H1 (cell line): ENCODE measurements around the gene PLCB1. TPM values are rescaled to one million over a fixed set of nuclear protein-coding genes. Genes with fewer than 3 reads are reported as not detected.

Experiments used
- CTCF ChIA-PET: fragments of 300-600 bp; sonication (Branson Sonifier 250); formaldehyde crosslinking; loops from one replicate; lab custom pipeline; 2021; ENCODE audit not compliant: partially characterized antibody; lab: Charles Lee
- POLR2A ChIA-PET: fragments of 300-600 bp; sonication (Branson Sonifier 250); formaldehyde crosslinking; loops from one replicate; lab custom pipeline; 2021; ENCODE audit warnings: inconsistent platforms; ENCODE audit not compliant: partially characterized antibody; lab: Charles Lee
- DNase-seq, 2 experiments: peaks; one replicate each; pipeline versions ENCODE4 v3.0.0 to v3.0.0-alpha.2; 2010 to 2022; ENCODE audit warnings: low spot score in 2 of 2, low read depth in 1 of 2, mixed read lengths in 1 of 2
- FAIRE-seq: peaks from 2 replicates; lab custom pipeline; 2011; peaks lifted over from hg19 to GRCh38; lab: Jason Lieb, UNC
- H2AFZ ChIP-seq: 2 replicates; pipeline ENCODE4 v1.8.1; 2012; ENCODE audit warnings: low read length, inconsistent platforms
- H2AK5ac ChIP-seq: 2 replicates; pipeline ENCODE4 v1.6.1; 2013; ENCODE audit warnings: low read depth, low read length
- H2BK120ac ChIP-seq: replicated peaks from 2 replicates; pipeline ENCODE3; 2013; ENCODE audit warnings: low read depth, low read length, inconsistent platforms
- H2BK12ac ChIP-seq: 2 replicates; pipeline ENCODE4 v1.6.1; 2013; ENCODE audit warnings: low read depth, low read length
- H2BK15ac ChIP-seq: 2 replicates; pipeline ENCODE4 v1.6.1; 2013; ENCODE audit warnings: low read length
- H2BK20ac ChIP-seq: 2 replicates; pipeline ENCODE4 v1.6.1; 2013; ENCODE audit warnings: low read length
- H2BK5ac ChIP-seq: 2 replicates; pipeline ENCODE4 v1.6.1; 2013; ENCODE audit warnings: low read depth, low read length
- H3K14ac ChIP-seq: 2 replicates; pipeline ENCODE4 v1.6.1; 2013; ENCODE audit warnings: inconsistent platforms; ENCODE audit not compliant: insufficient read length
- H3K18ac ChIP-seq: 2 replicates; pipeline ENCODE4 v1.6.1; 2013; ENCODE audit warnings: low read length; ENCODE audit errors: extremely low read depth
- H3K23ac ChIP-seq: 2 replicates; pipeline ENCODE4 v1.6.1; 2013; ENCODE audit warnings: inconsistent platforms; ENCODE audit not compliant: insufficient read length
- H3K23me2 ChIP-seq: 2 replicates; pipeline ENCODE4 v1.6.1; 2013; ENCODE audit warnings: low read depth, low read length
- H3K27ac ChIP-seq: 2 replicates; pipeline ENCODE4 v1.6.1; 2011; ENCODE audit warnings: low read depth, low read length, inconsistent platforms
- H3K27me3 ChIP-seq, 4 experiments: replicated peaks in 1 of 4; 1 replicate in 1 of 4; 2 replicates in 3 of 4; pipeline versions ENCODE4 v1.6.1 to v1.8.1; 2011 to 2013; ENCODE audit warnings: low read length in 3 of 4, mild to moderate bottlenecking in 3 of 4, inconsistent platforms in 2 of 4, mixed read lengths in 2 of 4, moderate library complexity in 1 of 4; ENCODE audit not compliant: control insufficient read depth in 3 of 4, insufficient read depth in 3 of 4; ENCODE audit errors: extremely low read depth in 1 of 4
- H3K36me3 ChIP-seq, 4 experiments: 2 replicates each; pipeline versions ENCODE4 v1.6.1 to v1.8.1; 2011 to 2013; ENCODE audit warnings: mild to moderate bottlenecking in 4 of 4, low read length in 3 of 4, moderate library complexity in 2 of 4, control low read depth in 1 of 4, inconsistent platforms in 1 of 4; ENCODE audit not compliant: insufficient read depth in 4 of 4, control insufficient read depth in 2 of 4
- H3K4ac ChIP-seq: replicated peaks from 2 replicates; pipeline ENCODE3; 2013; ENCODE audit warnings: low read length, low read depth, mixed read lengths, inconsistent platforms; ENCODE audit not compliant: insufficient read length
- H3K4me1 ChIP-seq, 4 experiments: replicated peaks in 1 of 4; 1 replicate in 1 of 4; 2 replicates in 3 of 4; pipeline versions ENCODE4 v1.6.1 to v1.8.1; 2011 to 2013; ENCODE audit warnings: low read length in 3 of 4, inconsistent platforms in 2 of 4, mixed read lengths in 1 of 4; ENCODE audit not compliant: insufficient read depth in 4 of 4, control insufficient read depth in 3 of 4
- H3K4me2 ChIP-seq, 2 experiments: 2 replicates each; pipeline versions ENCODE4 v1.6.1 to v1.8.1; 2011 to 2013; ENCODE audit warnings: low read depth in 2 of 2, low read length in 2 of 2, control low read depth in 1 of 2, inconsistent platforms in 1 of 2, mild to moderate bottlenecking in 1 of 2; ENCODE audit not compliant: insufficient read depth in 1 of 2
- H3K4me3 ChIP-seq, 4 experiments: fragments of 200-600, 300-600 bp in 1 of 4; sonication (generic), shearing (Covaris generic), sonication (Bioruptor Twin) in 1 of 4; 2 replicates each; pipeline versions ENCODE4 v1.5.1 to v1.8.1; 2011 to 2016; ENCODE audit warnings: low read length in 4 of 4, low read depth in 3 of 4, control low read depth in 2 of 4, inconsistent platforms in 2 of 4, mild to moderate bottlenecking in 2 of 4, mixed read lengths in 1 of 4, moderate library complexity in 1 of 4; ENCODE audit not compliant: insufficient read depth in 2 of 4; ENCODE audit errors: extremely low read depth in 1 of 4
- H3K56ac ChIP-seq: replicated peaks from 2 replicates; pipeline ENCODE3; 2013; ENCODE audit warnings: low read depth, mild to moderate bottlenecking, mixed read lengths, low read length, inconsistent platforms; ENCODE audit not compliant: insufficient read length
- H3K79me1 ChIP-seq: 2 replicates; pipeline ENCODE4 v1.6.1; 2013; ENCODE audit warnings: low read depth, low read length, control low read depth
- H3K79me2 ChIP-seq, 2 experiments: 2 replicates each; pipeline versions ENCODE4 v1.6.1 to v1.8.1; 2012 to 2013; ENCODE audit warnings: low read length in 2 of 2, mild to moderate bottlenecking in 2 of 2, inconsistent platforms in 1 of 2; ENCODE audit not compliant: insufficient read depth in 2 of 2, control insufficient read depth in 1 of 2
- H3K9ac ChIP-seq, 4 experiments: replicated peaks in 1 of 4; 1 replicate in 1 of 4; 2 replicates in 3 of 4; pipeline versions ENCODE4 v1.6.1 to v1.8.1; 2011 to 2013; ENCODE audit warnings: low read depth in 3 of 4, low read length in 3 of 4, control low read depth in 2 of 4, mild to moderate bottlenecking in 2 of 4, moderate library complexity in 2 of 4, inconsistent platforms in 1 of 4; ENCODE audit errors: extremely low read depth in 1 of 4
- H3K9me3 ChIP-seq, 2 experiments: 2 replicates each; pipeline versions ENCODE4 v1.6.1 to v1.8.1; 2012 to 2013; ENCODE audit warnings: mild to moderate bottlenecking in 2 of 2, moderate library complexity in 2 of 2, control low read depth in 1 of 2, inconsistent platforms in 1 of 2, low read depth in 1 of 2, low read length in 1 of 2, mixed read lengths in 1 of 2; ENCODE audit not compliant: insufficient read depth in 2 of 2
- H4K20me1 ChIP-seq, 2 experiments: replicated peaks in 1 of 2; 2 replicates each; pipeline versions ENCODE3 to v1.8.1; 2011 to 2013; ENCODE audit warnings: inconsistent platforms in 2 of 2, low read length in 2 of 2, mild to moderate bottlenecking in 1 of 2; ENCODE audit not compliant: insufficient read depth in 2 of 2, control insufficient read depth in 1 of 2
- H4K5ac ChIP-seq: 2 replicates; pipeline ENCODE4 v1.6.1; 2013; ENCODE audit warnings: low read length, low read depth, mixed read lengths, inconsistent platforms; ENCODE audit not compliant: insufficient read length
- H4K8ac ChIP-seq: 2 replicates; pipeline ENCODE4 v1.8.0; 2013; ENCODE audit warnings: mild to moderate bottlenecking, moderate library complexity, low read length, inconsistent platforms; ENCODE audit not compliant: insufficient read depth; ENCODE audit errors: extremely low read depth
- H4K91ac ChIP-seq: replicated peaks from 2 replicates; pipeline ENCODE3; 2013; ENCODE audit warnings: low read length, mixed read lengths, inconsistent platforms; ENCODE audit not compliant: insufficient read length
- CEBPB ChIP-seq: IDR thresholded peaks from 2 replicates; pipeline ENCODE4 v1.6.1; 2012; ENCODE audit warnings: low read depth, low read length
- CHD2 ChIP-seq: IDR thresholded peaks from 2 replicates; pipeline ENCODE4 v1.6.1; 2012; ENCODE audit warnings: low read length, improper control_type of control experiment
- CTBP2 ChIP-seq: IDR thresholded peaks from 2 replicates; pipeline ENCODE4 v1.7.0; 2011; ENCODE audit warnings: borderline replicate concordance, mild to moderate bottlenecking, moderate library complexity, mixed read lengths, low read length; ENCODE audit not compliant: insufficient read depth, insufficient read length
- JUND ChIP-seq: IDR thresholded peaks from 2 replicates; pipeline ENCODE4 v1.6.1; 2011; ENCODE audit warnings: mild to moderate bottlenecking, improper control_type of control experiment, low read length
- KDM5A ChIP-seq: fragments of 200-600 bp; IDR thresholded peaks from 2 replicates; pipeline ENCODE4 v1.7.1; 2012; ENCODE audit warnings: mild to moderate bottlenecking, low read length, inconsistent platforms, mixed read lengths
- MAFK ChIP-seq: IDR thresholded peaks from 2 replicates; pipeline ENCODE4 v1.6.1; 2012; ENCODE audit warnings: low read depth, mild to moderate bottlenecking, improper control_type of control experiment, low read length
- POLR2A ChIP-seq, 2 experiments: IDR thresholded peaks; 1 replicate in 1 of 2; 2 replicates in 1 of 2; pipeline ENCODE4 v1.6.1; 2011; ENCODE audit warnings: low read depth in 2 of 2, low read length in 2 of 2, mild to moderate bottlenecking in 2 of 2; ENCODE audit errors: control extremely low read depth in 1 of 2
- SIRT6 ChIP-seq: IDR thresholded peaks from one replicate; pipeline ENCODE4 v1.7.1; 2012; ENCODE audit warnings: low read length, inconsistent platforms
- SP1 ChIP-seq: IDR thresholded peaks from 2 replicates; pipeline ENCODE4 v1.6.1; 2011; ENCODE audit warnings: low read depth, low read length
- SP2 ChIP-seq: IDR thresholded peaks from 2 replicates; pipeline ENCODE4 v1.6.1; 2012; ENCODE audit warnings: mild to moderate bottlenecking, low read length, inconsistent platforms
- YY1 ChIP-seq: IDR thresholded peaks from 2 replicates; pipeline ENCODE4 v1.6.1; 2011; ENCODE audit warnings: low read depth, mild to moderate bottlenecking, low read length
- WGBS, 2 experiments: shearing (Covaris generic) in 1 of 2; methylation state at CpG; one replicate each; pipeline versions ENCODE4 v1.1.6 to v1.1.7; 2013 to 2015; ENCODE audit warnings: low lambda C conversion rate in 2 of 2, mixed read lengths in 2 of 2, inconsistent platforms in 1 of 2, low coverage in 1 of 2, missing lambda C conversion rate in 1 of 2; ENCODE audit not compliant: insufficient replicate concordance in 2 of 2, insufficient coverage in 1 of 2, insufficient read length in 1 of 2; ENCODE audit errors: extremely low coverage in 1 of 2, missing lambda C conversion rate in 1 of 2; 5-methylcytosine and 5-hydroxymethylcytosine counted together
- polyA plus RNA-seq, 7 experiments: library from polyadenylated mRNA; depleted of rRNA in 3 of 7; stranded (reverse) in 5 of 7; unstranded in 2 of 7; fragments of >200 nt in 5 of 7; fragments of 200-250 nt in 2 of 7; gene quantifications; 1 replicate in 5 of 7; 2 replicates in 1 of 7; 4 replicates in 1 of 7; pipeline versions ENCODE4 v1.2.1 to v1.2.3, GENCODE V29; 2011 to 2013; ENCODE audit warnings: missing spikeins in 2 of 7, mixed read lengths in 2 of 7
- total RNA-seq: library from RNA; stranded (reverse); fragmentation: NEBNext Ultra II Directional; extraction: Animal tissue kit (Norgen Biotek cat#: 25700); gene quantifications from 2 replicates; pipeline ENCODE4 v1.2.1, GENCODE V29; 2021

Gene PLCB1
- total and polyA plus RNA-seq, 2 of the 8 experiments (the other 6 are each of a cell fraction or from before 2014, with no cell fraction given), result 2.6 to 9.1 TPM

GRCh38 chr20:8646716-8647115 is 514.6 kb downstream of the PLCB1 start:
- POLR2A ChIA-PET, result no interaction called here

More at GRCh38 chr20:8646716-8647115, 514.6 kb downstream of the PLCB1 start:
- no peak overlapping the region for H2BK12ac ChIP-seq
- H2AFZ ChIP-seq, result no peak overlapping the region
- H3K79me2 ChIP-seq, result no peaks in the 10 kb centered on the region
- H3K4me1 ChIP-seq, result no peaks in the 10 kb centered on the region
- no peak overlapping the region for H2BK20ac ChIP-seq
- no peak overlapping the region for H3K4me2 ChIP-seq
- no peak overlapping the region for H3K56ac ChIP-seq
- no peak overlapping the region for H2BK5ac ChIP-seq
- no peak for DNase-seq
- H3K4ac ChIP-seq, result no peak overlapping the region
- WGBS, 2 experiments, result 95% methylated on average over 1 of the region's 1 CpG; no CpG with 5 or more reads in 1 of the 2 experiments
- no peak overlapping the region for H3K9ac ChIP-seq
- no peak overlapping the region for H2BK15ac ChIP-seq
- H3K14ac ChIP-seq, result no peak overlapping the region
- H4K20me1 ChIP-seq, result no peaks in the 10 kb centered on the region
- no peak overlapping the region for H2AK5ac ChIP-seq
- no peak overlapping the region for H4K5ac ChIP-seq
- H2BK120ac ChIP-seq, result no peak overlapping the region
- no peak overlapping the region for H3K27ac ChIP-seq
- H4K8ac ChIP-seq, result no peak overlapping the region
- FAIRE-seq, result no peak
- H3K79me1 ChIP-seq, result no peaks in the 10 kb centered on the region
- H3K4me3 ChIP-seq, result no peak overlapping the region
- H4K91ac ChIP-seq, result no peak overlapping the region
- no peak overlapping the region for H3K18ac ChIP-seq
- H3K36me3 ChIP-seq, result peaks cover 0 to 10% (median 0%) of the 10 kb centered on the region in 4 experiments; a peak in 1 of 8 replicates
- no peaks in the 10 kb centered on the region; a peak in 1 of 7 replicates for H3K27me3 ChIP-seq
- H3K9me3 ChIP-seq, result 0 out of 4 replicates have a peak, but pooled peaks cover 0 to 4% of the 10 kb centered on the region in 2 experiments
- H3K23me2 ChIP-seq, result no peaks in the 10 kb centered on the region
- TF ChIP-seq SIRT6, result no peak
- TF ChIP-seq CHD2, result no peak
- TF ChIP-seq JUND, result no peak
- TF ChIP-seq CTBP2, result no peak
- no peak for TF ChIP-seq SP1
- TF ChIP-seq YY1, result no peak
- no peak for TF ChIP-seq POLR2A (IDR thresholded peaks at IDR 0.05; ENCODE audit: control extremely low read depth in 1 of 2, low read depth in 2 of 2, low read length in 2 of 2)
- TF ChIP-seq KDM5A, result no peak
- no peak for TF ChIP-seq MAFK
- TF ChIP-seq CEBPB, result no peak
- no peak for TF ChIP-seq SP2
- CTCF ChIA-PET, result no interaction called here
- H3K23ac ChIP-seq, result no peak overlapping the region
